ENCODE data around the gene CHCHD6. TPM values are rescaled to one million over a fixed set of nuclear protein-coding genes. Genes with fewer than 3 reads are reported as not detected.

The CHCHD6 gene
- total RNA-seq, 1 experiment from 2014 or later, result 33.0 TPM

- H4K20me1 ChIP-seq (ENCODE audit: low read length), result no peaks in the 10 kb centered on the region
- H2AFZ ChIP-seq (ENCODE audit: low read length), result no peak overlapping the region
- ATAC-seq, result no peak
- no peaks in the 10 kb centered on the region for H3K9me2 ChIP-seq (replicated peaks; ENCODE audit: low read length)
- H3K79me2 ChIP-seq (ENCODE audit: low read length), result peaks cover 12% of the 10 kb centered on the region; the same call in 1 of the 2 replicates
- H3K9ac ChIP-seq (ENCODE audit: low read length), result no peak overlapping the region
- CTCF ChIA-PET, result no interaction called here
- H3F3A ChIP-seq (ENCODE audit: low read length, unreplicated experiment), result no peaks in the 10 kb centered on the region
- H3K4me3 ChIP-seq (ENCODE audit: low read length), result no peak overlapping the region
- H3K4me1 ChIP-seq (ENCODE audit: insufficient read depth, low read length), result peaks cover 20% of the 10 kb centered on the region
- H3K36me3 ChIP-seq (ENCODE audit: low read depth, low read length), result no peaks in the 10 kb centered on the region
- DNase-seq, result no peak
- H3K4me2 ChIP-seq (ENCODE audit: low read length), result no peak overlapping the region
- TF ChIP-seq, protein P1, sequence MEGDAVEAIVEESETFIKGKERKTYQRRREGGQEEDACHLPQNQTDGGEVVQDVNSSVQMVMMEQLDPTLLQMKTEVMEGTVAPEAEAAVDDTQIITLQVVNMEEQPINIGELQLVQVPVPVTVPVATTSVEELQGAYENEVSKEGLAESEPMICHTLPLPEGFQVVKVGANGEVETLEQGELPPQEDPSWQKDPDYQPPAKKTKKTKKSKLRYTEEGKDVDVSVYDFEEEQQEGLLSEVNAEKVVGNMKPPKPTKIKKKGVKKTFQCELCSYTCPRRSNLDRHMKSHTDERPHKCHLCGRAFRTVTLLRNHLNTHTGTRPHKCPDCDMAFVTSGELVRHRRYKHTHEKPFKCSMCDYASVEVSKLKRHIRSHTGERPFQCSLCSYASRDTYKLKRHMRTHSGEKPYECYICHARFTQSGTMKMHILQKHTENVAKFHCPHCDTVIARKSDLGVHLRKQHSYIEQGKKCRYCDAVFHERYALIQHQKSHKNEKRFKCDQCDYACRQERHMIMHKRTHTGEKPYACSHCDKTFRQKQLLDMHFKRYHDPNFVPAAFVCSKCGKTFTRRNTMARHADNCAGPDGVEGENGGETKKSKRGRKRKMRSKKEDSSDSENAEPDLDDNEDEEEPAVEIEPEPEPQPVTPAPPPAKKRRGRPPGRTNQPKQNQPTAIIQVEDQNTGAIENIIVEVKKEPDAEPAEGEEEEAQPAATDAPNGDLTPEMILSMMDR (conservative IDR thresholded peaks at IDR 0.05; ENCODE audit: low read depth, low read length), result no peak
- TF ChIP-seq EZH2 (IDR thresholded peaks at IDR 0.05; ENCODE audit: low read length, unreplicated experiment) (no peak), EZH2phosphoT487 (IDR thresholded peaks at IDR 0.05; ENCODE audit: borderline replicate concordance, low read length) (no peak)
- no peaks in the 10 kb centered on the region for H3K27me3 ChIP-seq (ENCODE audit: low read length)
- POLR2A ChIA-PET (ENCODE audit: unreplicated experiment), result no interaction called here
- intact Hi-C loops (cut with micrococcal nuclease), result no loop called here
- BruUV-seq (replicated peaks), result no TSS peak
- H3K27ac ChIP-seq (ENCODE audit: low read length), result no peak overlapping the region
- H3K9me3 ChIP-seq (ENCODE audit: low read length), result no peaks in the 10 kb centered on the region
Measured at GRCh38 chr3:127003601-127004280, 299.7 kb downstream of the CHCHD6 start.

DNA sequence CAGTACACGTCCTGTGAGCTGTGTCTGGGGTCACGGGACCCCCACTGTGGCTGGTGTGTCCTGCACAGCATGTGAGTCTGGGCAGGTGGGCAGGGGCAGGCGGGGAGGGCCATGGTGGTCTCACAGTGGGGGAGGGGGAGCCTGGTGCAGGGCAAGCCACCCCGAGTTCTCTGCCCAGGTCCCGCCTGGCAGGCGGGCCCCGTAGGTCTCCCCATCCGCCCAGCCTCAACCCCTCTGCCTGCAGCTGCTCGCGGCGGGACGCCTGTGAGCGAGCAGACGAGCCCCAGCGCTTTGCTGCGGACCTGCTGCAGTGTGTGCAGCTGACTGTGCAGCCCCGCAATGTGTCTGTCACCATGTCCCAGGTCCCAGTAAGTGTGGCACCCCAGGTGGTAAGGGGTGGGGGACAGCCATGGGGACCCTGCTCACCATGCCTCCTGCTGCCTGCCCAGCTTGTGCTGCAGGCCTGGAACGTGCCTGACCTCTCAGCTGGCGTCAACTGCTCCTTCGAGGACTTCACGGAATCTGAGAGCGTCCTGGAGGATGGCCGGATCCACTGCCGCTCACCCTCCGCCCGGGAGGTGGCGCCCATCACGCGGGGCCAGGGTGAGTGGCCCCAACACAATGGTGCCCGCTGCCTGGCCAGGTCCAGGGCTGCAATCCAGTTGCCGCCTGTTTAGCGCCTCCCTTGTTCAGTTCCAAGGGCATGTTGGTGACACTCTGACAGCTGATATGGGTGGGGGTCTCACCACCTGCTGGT lies 300.8 kb downstream of the CHCHD6 start:
- Histone ChIP-seq H3K27me3 (ENCODE audit: low read length) (no peaks in the 10 kb centered on the region), H3K36me3 (ENCODE audit: low read depth, low read length) (no peaks in the 10 kb centered on the region), H2AFZ (ENCODE audit: low read length) (no peak overlapping the region), H3K9me3 (ENCODE audit: low read length) (no peaks in the 10 kb centered on the region), H3K4me1 (ENCODE audit: insufficient read depth, low read length) (peaks cover 20% of the 10 kb centered on the region), H3K9me2 (replicated peaks; ENCODE audit: low read length) (no peaks in the 10 kb centered on the region), H3K79me2 (ENCODE audit: low read length) (0 out of 2 replicates have a peak, but pooled peaks cover 8% of the 10 kb centered on the region), H3F3A (ENCODE audit: low read length, unreplicated experiment) (no peaks in the 10 kb centered on the region), H3K4me3 (ENCODE audit: low read length) (no peak overlapping the region), H3K4me2 (ENCODE audit: low read length) (no peak overlapping the region), H3K9ac (ENCODE audit: low read length) (no peak overlapping the region), H3K27ac (ENCODE audit: low read length) (no peak overlapping the region), H4K20me1 (ENCODE audit: low read length) (no peaks in the 10 kb centered on the region)
- no TSS peak for BruUV-seq (replicated peaks)
- POLR2A ChIA-PET (ENCODE audit: unreplicated experiment), result no interaction called here
- TF ChIP-seq, protein P1 (conservative IDR thresholded peaks at IDR 0.05; ENCODE audit: low read depth, low read length), result no peak
- no peak for TF ChIP-seq EZH2 (IDR thresholded peaks at IDR 0.05; ENCODE audit: low read length, unreplicated experiment)
- no peak for TF ChIP-seq EZH2phosphoT487 (IDR thresholded peaks at IDR 0.05; ENCODE audit: borderline replicate concordance, low read length)
- intact Hi-C loops (cut with micrococcal nuclease), result no loop called here
- no peak for DNase-seq
- no peak for ATAC-seq
- CTCF ChIA-PET, result no interaction called here

All from PC-3 (cell line).